Spleen (tissue), 11 donors: ENCODE measurements around the gene ALDH1A1. TPM values are rescaled to one million over a fixed set of nuclear protein-coding genes. Genes with fewer than 3 reads are reported as not detected.

Source experiments
- DNase-seq: peaks from one replicate; pipeline ENCODE4 v3.0.0-alpha.2; 2020
- H3K27ac ChIP-seq, 8 donors: fragments of 200-600 bp; sonication (generic) in 7 of 8; 1 replicate in 4 of 8; 2 replicates in 4 of 8; pipeline versions ENCODE4 v1.5.0 to v1.8.0; 2016 to 2021; ENCODE audit warnings: inconsistent platforms in 4 of 8, mild to moderate bottlenecking in 4 of 8, moderate library complexity in 1 of 8
- H3K27me3 ChIP-seq, 7 donors: fragments of 200-600 bp; sonication (generic) in 6 of 7; replicated peaks in 1 of 7; 1 replicate in 4 of 7; 2 replicates in 3 of 7; pipeline versions ENCODE4 v1.5.0 to v1.8.0; 2016 to 2021; ENCODE audit warnings: inconsistent platforms in 3 of 7, mild to moderate bottlenecking in 1 of 7
- H3K36me3 ChIP-seq, 6 donors: fragments of 200-600 bp; sonication (generic) in 5 of 6; 1 replicate in 4 of 6; 2 replicates in 2 of 6; pipeline versions ENCODE4 v1.5.0 to v1.8.0; 2016 to 2021; ENCODE audit warnings: inconsistent platforms in 2 of 6
- H3K4me1 ChIP-seq, 6 donors: fragments of 200-600 bp; sonication (generic) in 5 of 6; 1 replicate in 3 of 6; 2 replicates in 3 of 6; pipeline versions ENCODE4 v1.5.0 to v1.8.0; 2016 to 2021; ENCODE audit warnings: inconsistent platforms in 3 of 6
- H3K4me3 ChIP-seq, 8 donors: fragments of 200-600 bp; sonication (generic) in 7 of 8; 1 replicate in 4 of 8; 2 replicates in 4 of 8; pipeline versions ENCODE4 v1.5.0 to v1.8.0; 2016 to 2021; ENCODE audit warnings: inconsistent platforms in 4 of 8, mild to moderate bottlenecking in 4 of 8, moderate library complexity in 2 of 8
- H3K9me3 ChIP-seq, 8 donors: fragments of 200-600 bp; sonication (generic) in 7 of 8; 1 replicate in 4 of 8; 2 replicates in 4 of 8; pipeline versions ENCODE4 v1.5.0 to v1.8.0; 2016 to 2021; ENCODE audit warnings: inconsistent platforms in 4 of 8
- POLR2A ChIP-seq, 3 donors: fragments of 450-650 bp; IDR thresholded peaks; one replicate each; pipeline ENCODE4 v1.5.1; 2017; ENCODE audit warnings: antibody characterized with exemption in 3 of 3, mild to moderate bottlenecking in 1 of 3
- POLR2AphosphoS5 ChIP-seq, 3 donors: sonication (generic); formaldehyde crosslinking; IDR thresholded peaks; one replicate each; pipeline ENCODE4 v1.5.1; 2017; ENCODE audit warnings: antibody characterized with exemption in 3 of 3
- WGBS, 5 donors: extraction: QIAGEN DNeasy Blood & Tissue Kit in 3 of 5; methylation state at CpG; one replicate each; pipeline versions ENCODE4 v1.1.5 to v1.1.7; 2013 to 2018; 5-methylcytosine and 5-hydroxymethylcytosine counted together
- intact Hi-C: fragments of 100-400 bp; cut with DNase I; formaldehyde crosslinking; loops from one replicate; pipeline ENCODE4 v1.15.0; 2023; ENCODE audit warnings: low total_unique reads
- polyA plus RNA-seq, 3 donors: library from polyadenylated mRNA; stranded (reverse); fragments of 200-250 nt; gene quantifications; one replicate each; pipeline ENCODE4 v1.2.1, GENCODE V29; 2013
- total RNA-seq, 7 donors: library from RNA; depleted of rRNA in 3 of 7; stranded (reverse); fragments of >200 nt in 3 of 7; fragmentation: NEBNext Ultra II Directional in 4 of 7; extraction: Animal tissue kit (Norgen Biotek cat#: 25700) in 4 of 7; gene quantifications; one replicate each; pipeline versions ENCODE4 v1.1.0 to v1.2.1, GENCODE V29; 2016 to 2021
- TF ChIP-seq, protein P1 (sequence below), 11 experiments: fragments of 200-600 bp in 7 of 11; fragments of 450-650 bp in 4 of 11; sonication (generic) in 4 of 11; IDR thresholded peaks in 8 of 11; conservative IDR thresholded peaks in 3 of 11; 1 replicate in 7 of 11; 2 replicates in 4 of 11; pipeline versions ENCODE4 v1.4.0 to v1.8.0; 2016 to 2021; ENCODE audit warnings: antibody characterized with exemption in 11 of 11, inconsistent platforms in 4 of 11, mild to moderate bottlenecking in 1 of 11
- donor health status: healthy with polysubstance abuse.
- donor health status: DM: no; HTN: no; CAD: no; lungs with moderate emphysema.
- donor health status: DM: no; HTN: no; CAD: no.
- donor health status: Bipolar disorder and iron deficiency.
- donor health status: healthy.
- donor health status: DM: no; HTN: no; CAD: no.
- donor health status: DM: yes; HTN: yes; CAD: no.

ALDH1A1 gene
- total and polyA plus RNA-seq, 10 donors, result 19.1 to 129 (median 64.4) TPM

DNA sequence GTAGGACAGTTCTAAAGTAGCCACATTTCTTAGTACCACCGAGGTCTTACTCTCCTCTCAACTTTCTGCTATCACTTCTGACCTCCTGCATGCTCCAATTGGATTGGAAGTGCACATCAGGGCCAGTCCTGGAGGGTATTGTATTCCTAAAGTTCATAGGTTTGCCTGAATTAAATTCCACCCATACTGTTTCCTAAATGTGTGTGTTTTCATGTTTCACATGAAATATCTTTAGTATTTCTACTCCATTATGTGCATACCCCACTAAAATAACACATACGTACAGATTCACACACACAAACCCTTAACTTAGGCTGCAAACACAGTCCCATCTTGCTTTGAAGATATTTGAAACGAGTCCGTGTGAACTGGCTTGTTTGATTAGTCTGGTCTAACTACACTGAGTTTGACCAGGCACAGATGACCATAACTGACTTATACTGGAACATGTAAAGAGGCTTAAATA lies 24.8 kb downstream of the ALDH1A1 start:
- intact Hi-C loops, result no loop called here
- Histone ChIP-seq H3K4me3 (no peak overlapping the region), H3K36me3 (no peaks in the 10 kb centered on the region), H3K9me3 (no peaks in the 10 kb centered on the region), H3K27me3 (no peaks in the 10 kb centered on the region), H3K4me1 (peaks cover 0 to 14% (median 6%) of the 10 kb centered on the region in 6 donors), H3K27ac (peak overlapping the region in 2 of 8 donors; percentile 28 to 30)
- WGBS, 5 donors, result 72 to 91% (median 86%) methylated on average over 4 of the region's 4 CpGs
- DNase-seq, result no peak
- TF ChIP-seq POLR2A (IDR thresholded peaks at IDR 0.05), result no peak
- TF ChIP-seq, protein P1, sequence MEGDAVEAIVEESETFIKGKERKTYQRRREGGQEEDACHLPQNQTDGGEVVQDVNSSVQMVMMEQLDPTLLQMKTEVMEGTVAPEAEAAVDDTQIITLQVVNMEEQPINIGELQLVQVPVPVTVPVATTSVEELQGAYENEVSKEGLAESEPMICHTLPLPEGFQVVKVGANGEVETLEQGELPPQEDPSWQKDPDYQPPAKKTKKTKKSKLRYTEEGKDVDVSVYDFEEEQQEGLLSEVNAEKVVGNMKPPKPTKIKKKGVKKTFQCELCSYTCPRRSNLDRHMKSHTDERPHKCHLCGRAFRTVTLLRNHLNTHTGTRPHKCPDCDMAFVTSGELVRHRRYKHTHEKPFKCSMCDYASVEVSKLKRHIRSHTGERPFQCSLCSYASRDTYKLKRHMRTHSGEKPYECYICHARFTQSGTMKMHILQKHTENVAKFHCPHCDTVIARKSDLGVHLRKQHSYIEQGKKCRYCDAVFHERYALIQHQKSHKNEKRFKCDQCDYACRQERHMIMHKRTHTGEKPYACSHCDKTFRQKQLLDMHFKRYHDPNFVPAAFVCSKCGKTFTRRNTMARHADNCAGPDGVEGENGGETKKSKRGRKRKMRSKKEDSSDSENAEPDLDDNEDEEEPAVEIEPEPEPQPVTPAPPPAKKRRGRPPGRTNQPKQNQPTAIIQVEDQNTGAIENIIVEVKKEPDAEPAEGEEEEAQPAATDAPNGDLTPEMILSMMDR (IDR thresholded peaks at IDR 0.05 in 8 of 11, conservative IDR thresholded peaks at IDR 0.05 in 3 of 11), result no peak
- TF ChIP-seq POLR2AphosphoS5 (IDR thresholded peaks at IDR 0.05), result no peak

DNA sequence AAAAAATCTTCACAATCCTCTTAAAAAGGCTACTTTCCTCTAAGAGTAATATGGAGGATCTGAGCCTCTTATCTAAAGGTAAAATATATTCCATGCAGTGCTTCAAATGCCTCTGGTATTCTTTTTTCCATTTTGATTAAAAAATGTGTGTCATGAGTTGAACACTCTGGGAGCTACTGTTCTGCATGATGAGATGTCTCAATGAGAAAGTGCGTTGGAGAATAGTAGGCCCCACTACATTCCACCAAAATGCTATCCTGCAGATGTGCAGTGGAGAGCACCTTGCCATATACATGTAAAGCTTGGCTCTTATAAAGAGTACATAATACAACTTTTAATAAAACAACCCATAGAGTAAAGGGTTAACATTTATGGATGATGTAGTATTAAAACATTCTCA lies 26.3 kb downstream of the ALDH1A1 start:
- H3K4me3 ChIP-seq, result no peak overlapping the region
- H3K27me3 ChIP-seq, result no peaks in the 10 kb centered on the region
- peaks cover 0 to 14% (median 6%) of the 10 kb centered on the region in 6 donors for H3K4me1 ChIP-seq
- no peak overlapping the region for H3K27ac ChIP-seq
- intact Hi-C loops, result no loop called here
- H3K36me3 ChIP-seq, result no peaks in the 10 kb centered on the region
- no peak for DNase-seq
- TF ChIP-seq, protein P1 (IDR thresholded peaks at IDR 0.05 in 8 of 11, conservative IDR thresholded peaks at IDR 0.05 in 3 of 11), result no peak
- 89 to 95% (median 91%) methylated on average over 1 of the region's 1 CpG for WGBS, 5 donors
- no peaks in the 10 kb centered on the region for H3K9me3 ChIP-seq

DNA sequence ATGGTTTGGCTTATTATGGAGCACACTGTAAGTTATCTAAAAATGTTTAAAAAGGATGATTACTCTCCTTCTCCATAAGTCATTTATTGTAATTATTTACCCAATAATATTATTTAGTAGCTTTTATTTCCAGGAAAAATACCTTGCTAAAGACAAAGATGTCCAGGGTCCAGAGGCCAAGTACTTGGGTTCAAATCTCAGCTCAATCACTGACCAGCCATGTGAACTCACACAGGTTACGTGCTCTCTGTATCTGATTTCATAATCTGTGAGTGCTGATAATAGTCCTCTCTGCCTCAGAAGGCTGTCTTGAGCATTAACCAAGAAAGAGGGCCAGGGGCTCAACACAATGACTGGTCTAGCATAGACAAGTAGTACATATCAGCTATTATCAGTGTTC lies 27.0 kb downstream of the ALDH1A1 start:
- intact Hi-C loops, result no loop called here
- Histone ChIP-seq H3K4me1 (peaks cover 0 to 14% (median 6%) of the 10 kb centered on the region in 6 donors), H3K27ac (peak overlapping the region in 4 of 8 donors; percentile 39 to 76 (median 63)), H3K36me3 (no peaks in the 10 kb centered on the region), H3K9me3 (no peaks in the 10 kb centered on the region), H3K27me3 (no peaks in the 10 kb centered on the region), H3K4me3 (no peak overlapping the region)
- TF ChIP-seq, protein P1 (IDR thresholded peaks at IDR 0.05 in 8 of 11, conservative IDR thresholded peaks at IDR 0.05 in 3 of 11), result no peak
- TF ChIP-seq POLR2AphosphoS5 (IDR thresholded peaks at IDR 0.05), result no peak
- TF ChIP-seq POLR2A (IDR thresholded peaks at IDR 0.05), result no peak
- DNase-seq, result no peak
- WGBS, 5 donors, result 39 to 82% (median 68%) methylated on average over 1 of the region's 1 CpG

DNA sequence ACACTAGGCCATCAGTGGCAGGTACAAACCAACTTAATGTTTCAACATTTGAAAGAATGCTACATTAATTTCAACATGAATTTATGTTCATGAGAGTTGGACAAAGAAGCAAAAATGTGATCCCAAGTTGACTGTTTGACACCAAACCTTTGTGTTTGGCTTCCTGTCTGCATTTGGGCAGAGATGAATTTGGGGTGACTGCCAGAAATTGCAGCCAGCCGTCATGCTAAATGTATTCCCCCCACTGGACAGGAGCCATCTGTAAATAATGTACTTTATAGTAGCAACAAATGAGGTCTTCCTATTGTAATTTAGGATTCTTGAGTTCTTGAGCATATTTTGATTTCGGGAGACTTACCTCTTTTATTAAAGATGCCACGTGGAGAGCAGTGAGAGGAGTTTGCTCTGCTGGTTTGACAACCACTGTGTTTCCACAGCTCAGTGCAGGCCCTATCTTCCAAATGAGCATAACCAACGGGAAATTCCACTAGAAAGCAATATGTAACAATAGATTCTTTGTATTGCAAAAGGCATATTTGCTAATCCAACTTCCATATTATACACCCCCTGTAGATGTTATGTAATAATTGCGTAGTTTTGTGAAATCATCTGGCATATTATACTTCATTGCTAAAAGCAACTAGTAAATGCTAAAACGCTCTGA lies 27.6 kb downstream of the ALDH1A1 start:
- WGBS, 5 donors, result 32 to 70% (median 51%) methylated on average over 6 of the region's 6 CpGs
- H3K9me3 ChIP-seq, result no peaks in the 10 kb centered on the region
- intact Hi-C loops, result no loop called here
- peak overlapping the region in 5 of 8 donors; percentile 30 to 76 (median 51) for H3K27ac ChIP-seq
- no peaks in the 10 kb centered on the region for H3K27me3 ChIP-seq
- DNase-seq, result no peak
- H3K4me1 ChIP-seq, result peaks cover 0 to 14% (median 6%) of the 10 kb centered on the region in 6 donors
- no peak overlapping the region for H3K4me3 ChIP-seq
- TF ChIP-seq POLR2AphosphoS5 (IDR thresholded peaks at IDR 0.05) (no peak), POLR2A (IDR thresholded peaks at IDR 0.05) (no peak)
- TF ChIP-seq, protein P1 (IDR thresholded peaks at IDR 0.05 in 8 of 11, conservative IDR thresholded peaks at IDR 0.05 in 3 of 11), result no peak
- no peaks in the 10 kb centered on the region for H3K36me3 ChIP-seq
